WTC11 (cell line): Measurements from ENCODE around the gene CKM. TPM values are rescaled to one million over a fixed set of nuclear protein-coding genes. Genes with fewer than 3 reads are reported as not detected.

ENCODE experiments used
- ATAC-seq: fragments of 200-7000 bp; cut with Tn5 transposase; 2 replicates; pipeline ENCODE4 v1.10.0; 2021; ENCODE audit warnings: mild to moderate bottlenecking, moderate library complexity
- CTCF ChIA-PET: fragments of 300-600 bp; sonication (Branson Sonifier 250); formaldehyde crosslinking; loops from one replicate; lab custom pipeline; 2021; ENCODE audit warnings: antibody characterized with exemption; lab: Charles Lee
- POLR2A ChIA-PET: fragments of 350-600 bp; sonication (Branson Sonifier 250); formaldehyde crosslinking; loops from one replicate; lab custom pipeline; 2021; ENCODE audit warnings: antibody characterized with exemption; lab: Charles Lee
- DNase-seq: peaks from one replicate; pipeline ENCODE4 v3.0.0; 2021; ENCODE audit warnings: low spot score
- H3K27ac Mint-ChIP-seq: 2 replicates; pipeline ENCODE4 v1.8.0; 2021; ENCODE audit warnings: mixed read lengths
- H3K27me3 Mint-ChIP-seq: 2 replicates; pipeline ENCODE4 v1.8.0; 2021; ENCODE audit warnings: low read depth, mild to moderate bottlenecking, moderate library complexity, mixed read lengths
- H3K36me3 Mint-ChIP-seq: 2 replicates; pipeline ENCODE4 v1.8.0; 2021; ENCODE audit warnings: mixed read lengths
- H3K4me1 Mint-ChIP-seq: 2 replicates; pipeline ENCODE4 v1.8.0; 2022; ENCODE audit warnings: mixed read lengths
- H3K4me3 Mint-ChIP-seq: 2 replicates; pipeline ENCODE4 v1.8.0; 2021; ENCODE audit warnings: mild to moderate bottlenecking, moderate library complexity, mixed read lengths
- H3K9me3 Mint-ChIP-seq: 2 replicates; pipeline ENCODE4 v1.8.0; 2021; ENCODE audit warnings: mixed read lengths
- ARID4B ChIP-seq: sonication (generic); formaldehyde crosslinking; IDR thresholded peaks from 2 replicates; pipeline ENCODE4 v1.8.0; 2023; ENCODE audit warnings: missing genetic modification reagents, mild to moderate bottlenecking, borderline replicate concordance
- ATF2 ChIP-seq: sonication (generic); formaldehyde crosslinking; IDR thresholded peaks from 2 replicates; pipeline ENCODE4 v1.8.1; 2022; ENCODE audit warnings: low read depth, missing genetic modification reagents, borderline replicate concordance
- CBFB ChIP-seq: sonication (generic); formaldehyde crosslinking; IDR thresholded peaks from 2 replicates; pipeline ENCODE4 v1.8.1; 2022; ENCODE audit warnings: mild to moderate bottlenecking, low read depth, missing genetic modification reagents
- ESRRA ChIP-seq: sonication (generic); formaldehyde crosslinking; IDR thresholded peaks from 2 replicates; pipeline ENCODE4 v1.8.1; 2022; ENCODE audit warnings: mild to moderate bottlenecking, missing genetic modification reagents, borderline replicate concordance
- FOXP1 ChIP-seq: sonication (generic); formaldehyde crosslinking; IDR thresholded peaks from 2 replicates; pipeline ENCODE4 v1.8.0; 2022; ENCODE audit warnings: missing genetic modification reagents, mild to moderate bottlenecking, moderate library complexity, borderline replicate concordance
- GRHL2 ChIP-seq: fragments of 250-450 bp; sonication (Bioruptor Pico); IDR thresholded peaks from 2 replicates; pipeline ENCODE4 v1.8.0; 2022; ENCODE audit warnings: mild to moderate bottlenecking, moderate library complexity; ENCODE audit not compliant: insufficient replicate concordance, severe bottlenecking
- IRF2 ChIP-seq: sonication (generic); formaldehyde crosslinking; IDR thresholded peaks from 2 replicates; pipeline ENCODE4 v1.8.0; 2022; ENCODE audit warnings: low read depth, missing genetic modification reagents, borderline replicate concordance
- KAT7 ChIP-seq: sonication (generic); formaldehyde crosslinking; IDR thresholded peaks from 2 replicates; pipeline ENCODE4 v1.8.1; 2023; ENCODE audit warnings: missing genetic modification reagents, mild to moderate bottlenecking, borderline replicate concordance
- MYBL2 ChIP-seq: sonication (generic); formaldehyde crosslinking; IDR thresholded peaks from 2 replicates; pipeline ENCODE4 v1.8.1; 2023; ENCODE audit warnings: mild to moderate bottlenecking, moderate library complexity, missing genetic modification reagents
- NFATC4 ChIP-seq: fragments of 250-450 bp; sonication (Bioruptor Pico); IDR thresholded peaks from 2 replicates; pipeline ENCODE4 v1.9.0; 2021; ENCODE audit warnings: mild to moderate bottlenecking
- OVOL2 ChIP-seq: fragments of 250-450 bp; sonication (Bioruptor Pico); IDR thresholded peaks from 2 replicates; pipeline ENCODE4 v1.9.0; 2021; ENCODE audit warnings: mild to moderate bottlenecking, borderline replicate concordance
- SMAD4 ChIP-seq: sonication (generic); formaldehyde crosslinking; IDR thresholded peaks from 2 replicates; pipeline ENCODE4 v1.8.0; 2022; ENCODE audit warnings: mild to moderate bottlenecking, missing genetic modification reagents
- SOX15 ChIP-seq: fragments of 250-450 bp; sonication (Bioruptor Pico); IDR thresholded peaks from 2 replicates; pipeline ENCODE4 v1.9.0; 2021; ENCODE audit warnings: mild to moderate bottlenecking
- TP53 ChIP-seq: sonication (generic); formaldehyde crosslinking; IDR thresholded peaks from 2 replicates; pipeline ENCODE4 v1.8.1; 2023; ENCODE audit warnings: mild to moderate bottlenecking, missing genetic modification reagents
- ZNF121 ChIP-seq: sonication (generic); formaldehyde crosslinking; IDR thresholded peaks from 2 replicates; pipeline ENCODE4 v1.8.0; 2023; ENCODE audit warnings: missing genetic modification reagents
- ZNF138 ChIP-seq: sonication (generic); formaldehyde crosslinking; conservative IDR thresholded peaks from 2 replicates; pipeline ENCODE4 v1.8.1; 2022; ENCODE audit warnings: mild to moderate bottlenecking, moderate library complexity, missing genetic modification reagents
- total RNA-seq: library from RNA; stranded (reverse); gene quantifications from 3 replicates; pipeline ENCODE4 v1.2.3, GENCODE V29; 2021
- TF ChIP-seq, protein P1 (sequence below): fragments of 250-450 bp; sonication (Bioruptor Pico); IDR thresholded peaks from 2 replicates; pipeline ENCODE4 v1.9.0; 2021; ENCODE audit warnings: mild to moderate bottlenecking
- TF ChIP-seq, protein P2 (sequence below): sonication (generic); formaldehyde crosslinking; IDR thresholded peaks from 2 replicates; pipeline ENCODE4 v1.8.1; 2022; ENCODE audit warnings: missing genetic modification reagents, borderline replicate concordance

CKM gene
- total RNA-seq, 1 experiment from 2014 or later = not detected

GRCh38 chr19:45352062-45352461 lies 29.4 kb upstream of the CKM start:
- Mint-ChIP-seq H3K9me3 (no peaks in the 10 kb centered on the region), H3K27ac (no peak overlapping the region), H3K36me3 (peaks cover 49% of the 10 kb centered on the region), H3K4me3 (no peak overlapping the region), H3K4me1 (0 out of 2 replicates have a peak, but pooled peaks cover 3% of the 10 kb centered on the region), H3K27me3 (no peaks in the 10 kb centered on the region)
- DNase-seq (no peak), ATAC-seq (no peak)
- POLR2A ChIA-PET = no interaction called here
- TF ChIP-seq ARID4B (CRISPR knock-in tag) = no peak
- TF ChIP-seq, protein P1, sequence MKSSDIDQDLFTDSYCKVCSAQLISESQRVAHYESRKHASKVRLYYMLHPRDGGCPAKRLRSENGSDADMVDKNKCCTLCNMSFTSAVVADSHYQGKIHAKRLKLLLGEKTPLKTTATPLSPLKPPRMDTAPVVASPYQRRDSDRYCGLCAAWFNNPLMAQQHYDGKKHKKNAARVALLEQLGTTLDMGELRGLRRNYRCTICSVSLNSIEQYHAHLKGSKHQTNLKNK (CRISPR knock-in tag) = no peak
- TF ChIP-seq FOXP1 (CRISPR knock-in tag) = no peak
- TF ChIP-seq GRHL2 (CRISPR knock-in tag) = no peak
- CTCF ChIA-PET = no interaction called here

DNA sequence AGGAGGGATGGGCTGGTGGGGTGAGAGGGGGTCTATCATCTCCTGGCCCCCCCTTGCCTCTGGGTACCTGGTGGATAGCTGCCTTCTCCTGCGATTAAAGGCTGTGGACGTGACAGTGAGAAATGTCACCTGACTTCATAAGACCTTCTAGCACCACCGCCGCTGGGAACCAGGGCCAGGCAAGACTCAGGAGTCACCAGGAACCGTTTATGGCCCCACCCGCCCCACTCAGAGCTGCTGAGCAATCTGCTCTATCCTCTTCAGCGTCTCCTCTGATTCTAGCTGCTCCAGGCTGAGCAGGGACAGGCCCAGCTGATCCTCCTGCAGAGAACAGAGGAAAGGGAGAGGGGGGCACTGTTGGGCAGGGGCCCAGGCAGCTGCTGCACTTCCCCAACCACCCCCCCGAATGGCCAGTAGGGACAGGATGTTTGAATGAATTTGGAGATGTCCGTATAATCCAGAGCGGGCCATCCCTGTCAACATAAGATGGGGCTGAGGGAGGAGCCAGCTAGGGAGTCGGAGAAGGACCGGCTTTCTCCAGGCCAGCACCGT lies 28.8 kb upstream of the CKM start:
- POLR2A ChIA-PET = no interaction called here
- TF ChIP-seq NFATC4 (CRISPR knock-in tag) (no peak), CBFB (no peak)

DNA sequence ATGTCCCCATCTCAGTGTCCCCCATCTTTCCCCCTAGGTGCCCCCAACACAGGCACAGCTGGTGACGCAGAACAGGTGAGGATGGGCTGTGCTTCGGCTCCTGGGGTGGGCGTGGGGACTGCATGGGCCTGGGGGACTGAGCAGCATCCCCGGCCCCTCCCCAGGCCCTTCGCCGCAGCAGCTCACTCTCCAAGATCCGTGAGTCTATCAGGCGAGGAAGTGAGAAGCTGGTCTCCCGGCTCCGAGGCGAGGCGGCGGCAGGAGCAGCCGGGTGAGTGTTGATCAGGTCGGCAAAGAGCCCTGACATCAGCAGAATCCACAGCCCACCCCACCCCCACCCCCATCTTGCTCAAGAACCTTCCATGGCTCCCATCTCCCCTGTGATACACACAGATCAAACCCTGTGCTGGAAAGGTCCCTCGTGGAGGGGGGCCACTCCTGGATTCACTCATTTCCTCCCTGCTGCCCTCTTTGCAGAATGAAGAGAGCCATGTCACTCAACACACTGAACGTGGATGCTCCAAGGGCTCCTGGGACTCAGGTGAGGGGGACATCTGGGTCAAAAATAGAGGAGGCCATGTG lies 27.9 kb upstream of the CKM start:
- POLR2A ChIA-PET = no interaction called here
- ATAC-seq (no peak), DNase-seq (no peak)
- CTCF ChIA-PET = interaction anchor here (1.1 kb wide), 1 partner anchor 224 kb away, joined by 3 read pairs; no protein-coding TSS in a partner anchor
- Mint-ChIP-seq H3K27ac (no peak overlapping the region), H3K4me3 (no peak overlapping the region), H3K9me3 (no peaks in the 10 kb centered on the region), H3K4me1 (0 out of 2 replicates have a peak, but pooled peaks cover 3% of the 10 kb centered on the region), H3K27me3 (no peaks in the 10 kb centered on the region), H3K36me3 (peaks cover 34% of the 10 kb centered on the region)
- no peak for TF ChIP-seq SOX15 (CRISPR knock-in tag)
- no peak for TF ChIP-seq KAT7 (CRISPR knock-in tag)
- no peak for TF ChIP-seq OVOL2
- TF ChIP-seq, protein P1 (CRISPR knock-in tag) = no peak
- TF ChIP-seq ATF2 (CRISPR knock-in tag) = no peak
- TF ChIP-seq ESRRA (CRISPR knock-in tag) = no peak
- TF ChIP-seq, protein P2, sequence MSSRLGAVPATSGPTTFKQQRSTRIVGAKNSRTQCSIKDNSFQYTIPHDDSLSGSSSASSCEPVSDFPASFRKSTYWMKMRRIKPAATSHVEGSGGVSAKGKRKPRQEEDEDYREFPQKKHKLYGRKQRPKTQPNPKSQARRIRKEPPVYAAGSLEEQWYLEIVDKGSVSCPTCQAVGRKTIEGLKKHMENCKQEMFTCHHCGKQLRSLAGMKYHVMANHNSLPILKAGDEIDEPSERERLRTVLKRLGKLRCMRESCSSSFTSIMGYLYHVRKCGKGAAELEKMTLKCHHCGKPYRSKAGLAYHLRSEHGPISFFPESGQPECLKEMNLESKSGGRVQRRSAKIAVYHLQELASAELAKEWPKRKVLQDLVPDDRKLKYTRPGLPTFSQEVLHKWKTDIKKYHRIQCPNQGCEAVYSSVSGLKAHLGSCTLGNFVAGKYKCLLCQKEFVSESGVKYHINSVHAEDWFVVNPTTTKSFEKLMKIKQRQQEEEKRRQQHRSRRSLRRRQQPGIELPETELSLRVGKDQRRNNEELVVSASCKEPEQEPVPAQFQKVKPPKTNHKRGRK = no peak
- TF ChIP-seq SMAD4 = no peak
- TF ChIP-seq MYBL2 = no peak
- TF ChIP-seq TP53 (CRISPR knock-in tag) = no peak
- TF ChIP-seq ZNF121 (CRISPR knock-in tag) = no peak
- no peak for TF ChIP-seq ZNF138 (CRISPR knock-in tag)
- TF ChIP-seq IRF2 (CRISPR knock-in tag) = no peak
- TF ChIP-seq ARID4B (CRISPR knock-in tag) = no peak

More for the DNA sequence above, 28.8 kb upstream of the CKM start:
- H3K27me3 Mint-ChIP-seq = no peaks in the 10 kb centered on the region
- ATAC-seq (no peak), DNase-seq (no peak)
- CTCF ChIA-PET = no interaction called here
- H3K36me3 Mint-ChIP-seq = peaks cover 43% of the 10 kb centered on the region
- H3K9me3 Mint-ChIP-seq = no peaks in the 10 kb centered on the region
- H3K4me1 Mint-ChIP-seq = 0 out of 2 replicates have a peak, but pooled peaks cover 3% of the 10 kb centered on the region
- H3K27ac Mint-ChIP-seq = no peak overlapping the region
- no peak overlapping the region for H3K4me3 Mint-ChIP-seq
